ENCODE data around the gene SPNS2.

Gene SPNS2, protein sequence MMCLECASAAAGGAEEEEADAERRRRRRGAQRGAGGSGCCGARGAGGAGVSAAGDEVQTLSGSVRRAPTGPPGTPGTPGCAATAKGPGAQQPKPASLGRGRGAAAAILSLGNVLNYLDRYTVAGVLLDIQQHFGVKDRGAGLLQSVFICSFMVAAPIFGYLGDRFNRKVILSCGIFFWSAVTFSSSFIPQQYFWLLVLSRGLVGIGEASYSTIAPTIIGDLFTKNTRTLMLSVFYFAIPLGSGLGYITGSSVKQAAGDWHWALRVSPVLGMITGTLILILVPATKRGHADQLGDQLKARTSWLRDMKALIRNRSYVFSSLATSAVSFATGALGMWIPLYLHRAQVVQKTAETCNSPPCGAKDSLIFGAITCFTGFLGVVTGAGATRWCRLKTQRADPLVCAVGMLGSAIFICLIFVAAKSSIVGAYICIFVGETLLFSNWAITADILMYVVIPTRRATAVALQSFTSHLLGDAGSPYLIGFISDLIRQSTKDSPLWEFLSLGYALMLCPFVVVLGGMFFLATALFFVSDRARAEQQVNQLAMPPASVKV

GRCh38 chr17:4498461-4499397, at the start of gene SPNS2:
Gene SPNS2 (plus strand): TSS chr17:4498881. CDS start chr17:4499048, 167 bp downstream.
- peak in 51 of 56 donors; percentile 23 to 88 (median 68) for DNase-seq

DNA sequence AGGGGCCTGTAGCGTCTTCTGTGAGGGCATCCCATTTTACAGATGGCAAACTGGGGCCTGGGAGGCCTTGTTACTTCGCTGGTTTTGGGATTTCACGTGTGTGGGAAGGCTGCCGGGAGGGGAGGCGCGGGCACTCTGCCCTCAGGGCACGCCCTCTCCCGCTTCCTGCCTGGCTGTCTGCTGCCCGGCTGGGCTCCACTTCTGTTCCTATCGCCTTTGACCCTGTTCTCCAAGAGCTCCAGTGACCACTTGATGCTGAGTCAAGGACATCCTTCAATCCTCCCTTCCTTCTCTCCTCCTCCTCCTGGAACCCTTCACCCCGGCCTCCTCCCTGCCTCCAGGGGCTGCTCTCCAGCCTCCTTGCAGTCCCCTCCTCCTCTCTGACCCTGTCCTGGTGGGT, 48.9 kb upstream of the SPNS2 start:
- DNase-seq = no peak

DNA sequence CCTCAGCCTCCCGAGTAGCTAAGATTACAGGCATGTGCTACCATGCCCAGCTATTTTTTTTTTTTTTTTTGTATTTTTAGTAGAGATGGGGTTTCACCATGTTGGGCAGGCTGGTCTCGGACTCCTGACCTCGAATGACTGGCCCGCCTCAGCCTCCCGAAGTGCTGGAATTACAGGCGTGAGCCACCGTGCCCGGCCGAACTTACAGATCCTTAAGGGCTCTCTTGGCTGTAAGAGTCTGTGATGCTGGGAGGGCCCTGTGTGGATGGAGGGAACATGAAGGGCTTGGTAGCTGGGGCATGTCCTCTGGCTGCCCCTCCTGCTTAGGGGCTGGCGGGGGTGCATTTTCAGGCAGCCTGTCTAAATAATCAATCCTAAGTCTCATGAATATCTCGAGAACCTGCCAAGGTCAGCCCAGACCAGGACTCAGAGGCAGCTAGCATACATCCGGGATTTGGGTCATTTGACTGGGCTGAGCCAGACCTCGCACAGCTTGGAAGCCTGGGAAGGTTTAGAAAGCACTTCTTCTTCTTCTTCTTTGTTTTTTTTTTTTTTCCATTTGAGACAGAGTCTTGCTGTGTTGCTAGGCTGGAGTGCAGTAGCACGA, 47.9 kb upstream of the SPNS2 start:
- DNase-seq = no peak

DNA sequence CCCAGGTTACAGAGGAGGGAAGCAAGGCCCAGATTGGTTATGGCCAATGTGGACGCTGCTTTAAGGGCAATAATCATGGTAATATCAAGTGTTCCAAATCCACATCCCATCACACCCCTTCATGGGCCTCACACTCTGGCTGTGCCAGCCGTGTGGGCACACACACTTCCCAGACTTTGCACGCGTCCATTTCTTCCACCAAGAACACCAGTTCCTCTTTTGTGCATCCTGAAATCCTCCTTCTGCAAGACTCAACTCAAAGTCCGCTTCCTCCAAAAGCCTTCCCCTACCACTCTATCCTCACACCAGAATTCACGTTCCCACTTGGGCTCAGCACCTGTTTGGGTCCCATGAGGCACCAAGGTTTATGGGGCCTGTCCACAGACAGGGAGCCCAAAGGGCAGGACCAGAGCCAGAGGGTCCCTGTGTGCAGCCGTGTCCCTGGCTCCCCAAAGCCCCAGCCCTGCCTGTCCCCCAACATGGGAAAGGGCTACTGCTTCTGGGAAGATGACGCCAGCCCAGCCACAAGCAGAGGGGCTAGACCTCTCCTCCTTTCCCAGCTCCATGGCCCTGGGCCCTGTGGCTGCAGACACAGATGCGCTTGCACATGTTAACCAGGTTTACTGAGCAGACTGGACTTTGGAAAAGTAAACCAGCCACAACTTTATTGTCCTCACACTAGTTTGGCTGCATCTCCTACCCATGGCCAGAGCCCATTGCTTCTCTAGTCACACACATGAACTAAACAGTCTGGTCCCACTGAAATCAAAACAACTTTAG, 44.7 kb upstream of the SPNS2 start:
- DNase-seq = no peak

GRCh38 chr17:4460661-4461060, 38.0 kb upstream of the SPNS2 start:
- DNase-seq = no peak

DNA sequence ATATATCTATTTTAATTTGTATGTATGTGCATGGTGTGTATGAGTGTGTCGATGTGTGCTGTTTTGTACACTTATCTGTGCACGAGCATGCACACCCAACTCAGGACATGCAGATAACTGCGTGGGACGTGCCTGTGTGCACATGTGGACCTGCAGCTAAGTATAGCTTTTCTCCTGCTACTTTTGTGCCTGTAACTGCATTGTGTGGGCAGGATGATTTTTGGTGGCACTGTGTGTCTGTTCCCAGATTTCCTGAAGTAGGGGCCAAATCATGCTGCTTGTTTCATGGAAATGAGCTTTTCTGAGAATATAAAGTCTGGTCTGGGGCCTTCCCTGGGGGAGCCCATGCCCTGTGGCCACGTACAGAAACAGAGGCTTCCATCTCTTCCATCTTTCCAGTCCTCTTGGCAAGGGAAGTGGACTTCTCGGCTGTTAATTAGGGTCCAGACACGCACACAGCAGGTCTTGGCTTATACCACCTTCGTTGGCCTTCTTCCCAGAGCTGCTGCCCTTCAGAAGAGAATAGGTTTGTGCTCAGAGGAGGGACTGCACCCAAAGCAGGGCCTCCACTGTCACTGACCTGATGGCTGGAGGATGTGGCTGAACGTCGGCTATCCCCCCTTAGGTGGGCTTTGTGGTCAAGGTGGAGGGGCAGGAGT, 34.7 kb upstream of the SPNS2 start:
- peak in 12 of 56 donors; percentile 6 to 33 (median 24) for DNase-seq

- no peak for DNase-seq
These were observed 32.9 kb upstream of the SPNS2 start for GRCh38 chr17:4465786-4466185.

DNA sequence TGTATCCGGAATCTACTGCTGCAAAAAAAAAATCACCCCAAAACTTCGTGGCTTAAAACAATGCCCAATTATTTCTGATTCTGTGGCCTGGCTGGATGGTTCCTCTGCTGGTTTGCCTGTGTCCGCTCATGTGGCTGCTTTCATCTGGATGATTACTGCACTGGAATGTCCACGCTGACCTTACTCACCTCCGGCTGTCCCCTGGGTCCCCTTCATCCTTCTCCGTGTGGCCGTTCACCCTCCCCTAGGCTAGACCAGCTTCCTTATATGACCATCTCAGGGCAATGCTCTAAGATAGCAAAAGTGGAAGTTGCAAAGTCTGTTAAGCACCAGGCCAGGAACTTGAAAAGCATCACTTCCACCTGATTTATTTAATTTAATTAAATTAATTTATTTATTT, 31.4 kb upstream of the SPNS2 start:
- no peak for DNase-seq

DNA sequence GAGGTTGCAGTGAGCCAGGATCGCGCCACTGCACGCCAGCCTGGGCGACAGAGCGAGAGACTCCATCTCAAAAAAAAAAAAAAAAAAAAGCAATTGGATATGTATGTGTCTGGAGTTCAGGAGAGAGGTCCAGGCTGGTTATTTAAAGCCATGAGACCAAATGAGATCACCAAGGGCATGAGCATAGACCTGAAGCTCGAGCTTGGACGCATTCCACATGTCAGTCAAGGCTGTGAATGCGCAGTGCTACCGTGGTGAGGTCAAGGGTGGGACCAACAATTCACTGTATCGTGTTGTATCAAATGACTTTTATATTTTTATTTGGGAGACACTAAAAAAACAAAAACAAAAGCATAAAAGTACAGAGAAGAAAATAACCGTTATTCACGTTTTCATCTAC, 29.1 kb upstream of the SPNS2 start:
- DNase-seq = no peak

- DNase-seq = no peak
These were observed 26.4 kb upstream of the SPNS2 start for GRCh38 chr17:4472286-4472685.

DNA sequence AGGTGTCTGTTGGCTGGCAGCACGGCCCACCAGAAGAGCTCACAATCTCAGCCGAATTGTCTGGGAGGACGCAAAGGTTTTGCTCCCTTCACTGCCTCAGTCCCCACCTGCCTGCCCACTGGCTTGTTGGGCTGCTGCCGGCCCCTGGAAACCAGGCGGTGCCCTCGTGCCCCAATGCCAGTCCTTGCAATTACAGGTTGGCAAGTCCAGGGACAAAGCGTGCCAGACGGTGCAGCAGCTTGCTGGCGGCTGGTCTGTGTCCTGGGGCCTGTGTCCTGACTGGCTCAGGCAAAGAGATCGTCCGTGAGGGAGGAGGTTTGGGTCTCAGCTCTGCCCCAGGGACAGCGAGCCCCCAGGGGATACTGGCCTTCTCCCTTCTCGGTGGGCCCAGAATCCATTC, 24.6 kb upstream of the SPNS2 start:
- DNase-seq = peak in 9 of 56 donors; percentile 16 to 62 (median 23)

GRCh38 chr17:4475001-4475400, 23.7 kb upstream of the SPNS2 start:
- DNase-seq = no peak

- no peak for DNase-seq
These were observed 23.2 kb upstream of the SPNS2 start for GRCh38 chr17:4475463-4475862.

DNA sequence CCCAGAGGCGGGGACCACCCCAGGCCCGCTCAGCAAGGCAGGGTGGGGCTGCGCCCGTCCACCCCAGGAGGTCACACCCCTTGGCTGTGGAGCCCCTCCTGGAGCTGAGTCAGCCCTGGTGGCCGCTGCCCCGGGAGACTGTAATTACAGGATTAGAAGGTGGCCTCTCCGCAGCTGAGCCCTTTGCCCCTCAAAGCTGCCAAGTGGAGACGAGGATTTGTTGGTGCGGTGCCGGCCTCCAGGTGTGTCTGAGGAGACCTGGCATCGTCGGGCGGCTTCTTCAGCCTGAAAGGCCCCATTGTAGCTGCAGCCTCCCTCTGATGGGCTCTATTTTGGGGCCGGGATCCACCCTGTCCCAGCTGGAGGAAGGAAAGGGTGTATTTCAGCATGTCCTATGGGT, 22.7 kb upstream of the SPNS2 start:
- DNase-seq = no peak

- DNase-seq = no peak
These were observed 22.1 kb upstream of the SPNS2 start for GRCh38 chr17:4476511-4477070.

DNA sequence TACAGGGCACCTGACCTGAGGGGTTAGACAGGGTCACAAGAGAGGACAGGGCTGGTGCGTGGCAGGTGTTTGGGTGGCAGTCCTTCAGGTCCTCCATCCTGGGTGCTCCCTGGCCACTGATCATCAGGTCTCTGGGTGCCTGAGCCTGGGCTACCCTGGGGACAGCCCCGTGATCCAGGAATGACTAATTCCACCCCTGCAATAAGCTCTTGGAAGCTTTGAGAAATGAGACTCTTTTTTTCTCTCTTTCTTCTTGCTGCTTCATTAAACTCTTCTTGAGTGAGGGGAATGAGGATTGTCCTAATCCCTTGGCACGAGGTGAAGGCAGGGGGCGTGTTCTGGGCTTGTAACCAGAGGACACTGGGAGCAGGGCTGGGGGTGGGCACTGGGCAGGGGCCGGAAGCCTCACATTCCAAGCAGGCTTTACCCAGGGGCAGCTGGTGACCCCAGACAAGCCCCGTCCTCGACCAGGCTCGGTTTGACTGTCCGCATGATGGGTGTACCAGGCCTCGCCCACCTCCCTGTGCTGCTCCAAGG, 21.4 kb upstream of the SPNS2 start:
- DNase-seq = no peak

DNA sequence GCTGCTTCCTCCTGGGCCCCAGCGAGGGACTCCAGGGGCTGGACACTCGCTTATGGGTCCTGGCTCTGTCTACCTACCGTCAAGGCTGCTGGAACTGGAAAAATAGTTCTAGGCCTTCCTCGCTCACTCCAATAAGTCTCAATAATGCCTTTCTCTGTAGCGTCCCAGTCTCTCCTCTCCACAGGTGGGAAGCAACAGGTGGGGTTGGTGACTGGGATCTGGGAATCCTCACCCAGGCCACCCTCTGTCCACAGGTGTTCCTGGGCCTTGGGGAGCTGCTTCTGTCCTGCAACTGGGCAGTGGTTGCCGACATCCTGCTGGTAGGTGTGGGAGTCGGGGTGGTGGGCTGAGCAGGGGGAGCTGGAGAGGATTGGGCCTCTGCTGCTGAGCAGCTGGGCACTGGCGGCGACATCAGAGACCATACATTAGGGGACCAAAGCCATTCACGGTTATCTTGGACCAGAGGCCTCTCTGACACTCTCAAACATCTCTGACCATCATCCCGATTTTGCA, 20.3 kb upstream of the SPNS2 start:
- DNase-seq = no peak

DNA sequence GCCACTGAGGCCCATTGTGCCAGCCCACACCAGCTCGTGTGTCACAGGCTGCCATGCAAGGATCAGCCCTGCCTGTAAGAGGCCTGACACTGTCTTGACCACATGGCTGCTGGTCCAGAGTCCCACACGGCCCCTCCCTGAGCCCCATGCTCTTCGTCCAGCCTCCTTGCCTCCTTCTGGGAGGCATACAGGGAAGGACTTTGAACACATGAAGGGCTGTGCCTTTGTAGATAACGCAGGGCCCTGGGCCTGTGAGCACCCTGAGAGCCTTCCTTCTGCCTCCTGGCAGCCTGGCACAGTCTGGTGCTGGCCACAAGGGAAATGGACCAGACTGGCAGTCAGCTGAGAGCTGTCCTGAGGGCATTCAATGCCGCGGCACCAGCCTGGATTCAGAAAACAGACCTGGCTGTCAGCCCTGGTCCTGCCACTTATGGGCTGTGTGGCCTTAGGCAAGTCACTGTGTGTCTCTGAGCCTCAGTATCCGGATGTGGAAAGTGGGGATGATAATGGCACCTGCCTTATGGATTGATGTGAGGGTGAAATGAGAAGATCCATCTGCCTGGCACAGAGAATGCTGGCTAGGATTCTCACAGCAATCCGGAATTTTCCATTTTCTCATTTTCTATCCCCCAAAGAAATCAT, 19.2 kb upstream of the SPNS2 start:
- no peak for DNase-seq
